NAMALWA (cell line): ENCODE measurements around the gene FAM98A.

ENCODE experiments used
- DNase-seq: peaks from one replicate; pipeline ENCODE4 v3.0.0-alpha.2; 2015; ENCODE audit warnings: low spot score

The FAM98A gene

GRCh38 chr2:33599175-33599942 is at the start of gene FAM98A:
TSS of gene FAM98A (minus strand) at chr2:33599299. CDS start at chr2:33599221, 78 bp downstream.
- peak; percentile 99 for DNase-seq

DNA sequence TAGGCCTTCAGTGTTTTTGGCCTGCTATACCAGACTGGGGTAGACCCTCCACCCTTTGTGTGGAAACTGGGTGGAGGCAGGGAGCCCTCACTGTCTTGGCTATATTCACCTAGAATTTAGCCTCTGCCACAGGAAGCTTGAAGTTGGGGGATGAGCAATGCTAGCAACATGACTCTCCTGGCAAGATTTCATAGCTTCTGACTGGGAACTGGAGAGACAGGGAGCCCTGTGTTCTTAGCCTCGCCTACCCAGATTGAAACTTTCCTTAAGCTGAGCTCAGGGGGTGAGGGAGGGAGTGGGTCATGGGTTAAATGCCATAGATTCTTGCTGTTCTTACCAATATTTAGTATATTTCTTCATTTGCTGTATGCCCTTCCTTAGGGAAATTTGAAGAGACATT is 46.8 kb upstream of the FAM98A start:
- DNase-seq = no peak

GRCh38 chr2:33644215-33644614 is 45.1 kb upstream of the FAM98A start:
- no peak for DNase-seq

GRCh38 chr2:33636001-33636400 is 36.9 kb upstream of the FAM98A start:
- DNase-seq = no peak

DNA sequence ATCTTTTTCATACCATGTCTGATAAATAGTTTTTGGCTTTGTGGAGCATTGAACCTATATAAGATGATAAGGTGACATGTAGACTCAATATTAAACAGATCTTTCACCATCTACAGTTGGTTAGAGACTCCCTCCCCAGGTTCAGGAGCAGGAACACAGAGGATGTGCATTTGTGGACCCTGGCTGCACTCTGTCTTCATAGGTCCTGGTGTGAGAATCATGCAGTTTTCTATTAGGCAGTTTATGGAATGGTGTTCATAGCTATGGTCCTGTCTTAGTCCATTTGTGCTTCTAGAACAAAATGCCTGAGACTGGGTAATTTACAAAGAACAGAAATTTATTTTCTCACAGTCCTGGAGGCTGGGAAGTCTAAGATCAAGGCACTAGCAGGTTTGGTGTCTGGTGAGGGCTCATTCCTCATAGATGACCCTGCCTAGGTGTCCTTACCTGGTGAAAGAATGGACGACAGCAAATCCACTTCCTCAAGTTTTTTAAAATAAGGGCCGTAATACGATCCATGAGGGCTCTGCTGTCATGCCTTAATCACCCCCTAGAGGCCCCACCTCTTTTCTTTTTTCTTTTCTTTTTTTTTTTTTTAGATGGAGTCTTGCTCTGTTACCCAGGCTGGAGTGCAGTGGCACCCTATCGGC is 35.3 kb upstream of the FAM98A start:
- DNase-seq = no peak

- no peak for DNase-seq
Observed at GRCh38 chr2:33633315-33633714, 34.2 kb upstream of the FAM98A start.

DNA sequence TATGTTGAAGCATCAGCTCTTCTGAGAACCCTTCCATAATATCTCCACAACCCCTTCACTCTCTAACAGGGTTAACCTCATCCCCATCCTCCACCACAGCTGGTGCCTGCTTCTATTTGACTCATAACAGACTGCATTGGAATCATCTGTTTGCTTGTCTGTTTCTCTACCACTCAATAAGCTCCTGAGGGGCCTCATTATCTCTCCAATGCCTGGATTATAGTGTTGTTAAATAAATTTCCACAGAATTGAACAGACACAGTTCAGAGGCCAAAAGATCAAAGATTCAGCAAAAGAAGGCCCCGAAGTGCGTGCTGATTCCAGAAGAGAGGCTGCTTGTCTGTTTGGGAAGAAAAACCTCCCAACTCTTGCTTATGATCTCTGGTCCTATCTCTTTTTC is 33.7 kb upstream of the FAM98A start:
- no peak for DNase-seq

- no peak for DNase-seq
Observed at GRCh38 chr2:33628031-33628827, 29.1 kb upstream of the FAM98A start.

GRCh38 chr2:33619028-33619427 is 19.9 kb upstream of the FAM98A start:
- DNase-seq = no peak

DNA sequence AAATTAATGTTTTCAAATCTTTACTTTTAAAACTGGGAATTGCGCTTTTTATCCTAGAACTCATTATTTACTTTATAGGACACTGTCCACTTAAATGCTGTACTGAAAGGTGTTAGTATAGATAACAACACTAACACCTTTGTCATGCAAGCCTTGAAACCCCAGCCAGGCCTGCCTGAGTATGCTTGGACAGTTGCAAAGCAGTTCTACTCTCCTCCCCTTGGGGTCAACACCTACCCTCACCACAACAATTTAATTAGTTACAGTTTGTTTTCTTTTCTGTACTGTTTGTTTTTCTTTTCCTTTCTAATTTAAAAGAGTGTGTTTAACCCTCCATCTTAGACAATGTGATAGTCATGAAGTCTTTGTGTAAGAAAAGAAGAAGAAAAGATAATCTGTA is 18.9 kb upstream of the FAM98A start:
- no peak for DNase-seq

DNA sequence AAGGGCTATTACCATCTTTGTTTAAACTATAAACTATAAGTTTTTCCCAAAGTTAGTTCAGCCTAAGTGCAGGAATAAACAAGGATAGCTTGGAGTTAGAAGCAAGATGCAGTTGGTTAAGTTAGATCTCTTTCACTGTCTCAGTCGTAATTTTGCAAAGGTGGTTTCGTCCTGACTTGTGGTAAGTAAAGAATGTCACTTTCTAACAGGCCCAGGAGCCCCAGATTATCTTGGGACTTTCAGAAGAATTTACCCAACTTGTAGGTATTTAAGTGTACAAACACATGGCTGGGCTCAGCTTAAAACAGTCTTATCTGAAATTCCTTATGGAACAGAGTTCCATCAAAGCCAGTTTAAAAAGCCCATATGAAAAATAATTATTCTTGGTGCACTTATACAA is 18.3 kb upstream of the FAM98A start:
- DNase-seq = no peak

DNA sequence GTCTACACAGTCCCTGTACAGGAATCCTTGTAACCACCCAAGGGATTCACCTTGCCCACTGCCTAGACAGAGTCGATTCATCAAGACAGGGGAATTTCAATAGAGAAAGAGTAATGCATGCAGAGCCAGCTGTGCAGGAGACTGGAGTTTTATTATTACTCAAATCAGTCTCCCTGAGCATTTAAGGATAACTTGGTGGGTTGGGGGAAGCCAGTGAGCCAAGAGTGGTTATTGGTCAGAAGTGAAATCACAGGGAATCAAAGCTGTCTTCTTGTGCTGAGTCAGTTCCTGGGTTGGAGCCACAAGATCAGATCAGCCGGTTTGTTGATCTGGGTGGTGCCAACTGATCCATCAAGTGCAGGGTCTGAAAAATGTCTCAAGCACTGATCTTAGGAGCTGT is 17.8 kb upstream of the FAM98A start:
- DNase-seq = no peak

DNA sequence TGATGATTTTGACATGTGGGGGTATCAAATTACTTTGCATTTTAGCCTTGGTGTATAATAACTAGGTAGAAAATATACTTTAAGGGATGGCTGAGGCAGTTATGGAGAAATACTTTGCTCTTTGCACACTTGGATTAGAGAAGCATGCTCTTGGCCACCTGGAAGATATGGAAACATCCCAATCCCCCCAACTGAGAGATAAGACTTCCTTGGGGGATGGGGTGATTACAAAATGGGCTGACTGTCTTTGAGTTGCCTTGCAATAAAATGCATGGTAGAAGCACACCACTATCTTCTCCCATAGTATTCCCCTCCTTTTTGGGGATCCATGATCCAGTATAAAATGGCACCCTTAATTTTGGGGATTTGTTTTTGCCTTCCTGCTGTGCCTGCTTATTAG is 15.1 kb upstream of the FAM98A start:
- no peak for DNase-seq

- DNase-seq = no peak
Observed at GRCh38 chr2:33607905-33608304, 8.8 kb upstream of the FAM98A start.

GRCh38 chr2:33607251-33607721 is 8.2 kb upstream of the FAM98A start:
- no peak for DNase-seq

- no peak for DNase-seq
Observed at GRCh38 chr2:33606622-33607021, 7.5 kb upstream of the FAM98A start.

- no peak for DNase-seq
Observed at GRCh38 chr2:33606100-33606499, 7.0 kb upstream of the FAM98A start.

DNA sequence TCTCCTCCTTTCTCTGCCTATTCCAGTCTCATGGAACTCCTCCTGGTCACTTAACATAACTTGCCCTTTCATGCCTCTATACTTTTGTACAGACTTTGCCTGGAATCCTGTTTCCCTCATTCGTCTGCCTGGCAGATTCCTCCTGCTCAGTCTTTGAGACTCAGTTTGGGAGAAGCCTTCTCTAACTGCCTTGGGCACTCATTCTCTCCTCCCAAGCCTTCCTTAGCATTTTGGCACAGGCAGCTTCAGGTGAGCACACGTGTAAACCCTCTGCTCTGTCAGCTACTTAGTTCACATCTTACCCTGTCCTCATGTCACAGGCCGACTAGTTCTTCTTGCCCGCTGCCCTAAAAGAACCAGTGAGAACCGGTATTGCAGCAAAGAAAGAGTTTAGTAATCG is 6.0 kb upstream of the FAM98A start:
- DNase-seq = no peak

DNA sequence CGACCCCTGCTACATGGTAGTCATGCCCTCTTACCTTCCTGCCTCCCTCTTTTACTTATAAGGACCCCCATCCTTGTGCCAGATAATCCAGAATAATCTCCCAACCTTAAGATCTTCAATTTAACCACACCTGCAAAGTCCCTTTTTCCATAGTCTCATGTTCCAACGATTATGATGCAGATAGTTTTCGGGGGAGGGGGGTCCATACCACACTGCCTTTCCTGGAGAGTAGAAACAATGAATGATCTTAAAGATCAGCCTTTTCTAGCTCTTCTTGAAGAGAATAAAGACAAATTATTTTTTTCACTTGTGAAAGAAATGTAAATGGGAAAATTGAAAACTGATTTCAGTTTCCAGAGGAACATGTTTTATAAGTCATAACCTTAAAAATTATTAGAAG is 4.3 kb upstream of the FAM98A start:
- DNase-seq = no peak

DNA sequence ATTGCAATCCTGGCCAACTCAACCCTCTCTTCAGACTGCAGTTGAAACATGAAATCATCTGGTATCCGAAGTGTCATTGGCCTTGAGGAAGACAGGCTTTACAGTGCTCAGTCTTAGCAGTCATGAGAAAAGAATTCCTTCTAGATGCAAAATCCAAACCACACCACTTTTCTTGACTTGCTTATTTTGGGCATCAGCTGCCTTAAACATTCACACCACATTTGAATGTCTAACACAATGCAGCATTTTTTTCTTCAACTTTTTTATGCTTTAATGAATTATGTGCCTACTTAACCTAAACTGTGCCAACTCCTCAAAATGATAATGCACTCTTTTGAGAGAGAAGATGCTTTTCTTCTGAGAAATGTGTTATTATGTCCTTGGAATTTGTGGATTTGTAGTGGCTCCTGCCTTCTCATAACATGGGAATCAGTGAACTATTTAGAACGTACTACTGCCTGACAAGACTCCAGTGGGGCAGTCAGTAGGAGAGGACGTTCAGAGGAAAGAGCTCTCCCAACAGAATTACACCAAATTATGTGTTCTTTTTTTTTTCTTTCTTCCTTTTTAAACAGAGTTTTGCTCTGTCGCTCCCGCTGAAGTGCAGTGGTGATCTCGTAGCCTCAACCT is 3.2 kb upstream of the FAM98A start:
- DNase-seq = no peak

DNA sequence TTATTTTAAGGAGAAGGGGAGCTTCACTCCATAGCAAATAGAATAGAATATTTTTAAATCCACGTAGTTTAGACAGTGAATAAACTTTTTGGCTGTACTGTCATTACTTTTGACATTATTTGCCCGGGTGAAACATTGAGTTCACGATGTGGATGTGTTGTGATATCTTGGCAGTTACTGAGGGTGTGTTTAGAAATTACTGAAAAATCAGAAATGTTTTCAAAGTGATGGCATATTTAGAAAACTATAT is 769 bp upstream of the FAM98A start:
- DNase-seq = no peak

GRCh38 chr2:33598561-33599174 is 431 bp downstream of the FAM98A start:
- peak; percentile 79 for DNase-seq
